ENCODE data around the gene MSH5. TPM values are rescaled to one million over a fixed set of nuclear protein-coding genes. Genes with fewer than 3 reads are reported as not detected.

Gene MSH5
- total RNA-seq, 1 donor from 2014 or later = 7.1 TPM

DNA sequence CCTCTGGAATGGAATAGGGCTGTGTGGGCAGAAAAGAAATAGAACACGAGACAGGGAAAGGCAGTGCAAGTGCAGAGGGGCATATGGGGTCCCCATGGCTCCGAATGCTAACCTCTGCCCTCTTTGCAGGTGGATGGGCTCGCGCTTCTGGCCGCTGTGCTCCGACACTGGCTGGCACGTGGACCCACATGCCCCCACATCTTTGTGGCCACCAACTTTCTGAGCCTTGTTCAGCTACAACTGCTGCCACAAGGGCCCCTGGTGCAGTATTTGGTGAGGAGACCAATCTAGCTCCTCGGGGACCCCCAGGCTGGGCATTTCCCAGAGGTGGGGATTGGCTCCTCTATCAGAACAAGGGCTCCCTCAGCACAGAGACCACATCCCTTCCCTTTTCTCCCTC is 21.5 kb downstream of the MSH5 start:
- no peak for DNase-seq

DNA sequence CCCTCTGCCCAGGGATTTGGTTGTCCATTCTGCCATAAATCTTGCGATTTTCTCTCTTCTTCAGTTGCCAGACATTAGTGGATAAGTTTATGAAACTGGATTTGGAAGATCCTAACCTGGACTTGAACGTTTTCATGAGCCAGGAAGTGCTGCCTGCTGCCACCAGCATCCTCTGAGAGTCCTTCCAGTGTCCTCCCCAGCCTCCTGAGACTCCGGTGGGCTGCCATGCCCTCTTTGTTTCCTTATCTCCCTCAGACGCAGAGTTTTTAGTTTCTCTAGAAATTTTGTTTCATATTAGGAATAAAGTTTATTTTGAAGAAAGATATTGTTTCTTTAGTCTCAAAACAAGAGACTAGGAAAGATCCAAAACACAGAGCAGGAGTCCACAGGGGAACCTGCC is 22.6 kb downstream of the MSH5 start, which contains the start of gene SAPCD1:
Gene SAPCD1, plus strand, starts transcription at position 301 of the 400 bp plus-strand sequence. CDS start 399 bp downstream, outside the sequence.
- no peak for DNase-seq

DNA sequence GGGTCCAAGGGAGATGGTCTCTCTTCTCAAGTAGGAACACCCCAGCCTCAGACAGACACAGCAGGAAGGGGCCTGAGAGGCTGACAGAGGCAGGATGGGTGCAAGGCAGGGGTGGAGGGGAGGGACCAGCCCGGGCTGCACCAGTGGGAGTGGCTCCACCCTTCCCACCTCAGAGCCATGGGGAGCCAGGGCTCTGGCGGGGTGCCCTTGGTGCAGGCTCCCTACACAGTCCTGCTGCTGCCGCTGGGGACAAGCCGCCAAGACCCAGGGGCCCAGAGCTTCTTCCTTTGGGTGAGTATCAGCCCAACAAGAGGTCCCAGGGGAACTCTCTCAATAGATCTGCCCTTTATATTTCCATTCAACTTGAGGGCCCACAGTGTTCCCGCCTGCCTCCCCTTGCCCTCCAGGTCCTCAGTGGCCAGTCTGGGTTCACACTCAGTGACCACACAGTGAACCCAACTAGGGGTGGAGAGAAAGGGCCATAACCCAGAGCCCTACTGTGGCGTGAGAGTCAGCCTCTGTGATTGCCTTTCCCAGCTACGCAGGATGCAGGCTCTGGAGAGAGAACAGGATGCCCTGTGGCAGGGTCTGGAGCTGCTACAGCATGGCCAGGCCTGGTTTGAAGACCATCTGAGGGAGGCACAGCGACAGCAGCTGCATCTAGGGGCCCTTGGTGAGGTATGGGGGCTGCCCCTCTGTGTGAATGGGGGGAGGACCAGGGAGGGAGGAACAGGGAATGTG is 23.2 kb downstream of the MSH5 start:
- no peak for DNase-seq

DNA sequence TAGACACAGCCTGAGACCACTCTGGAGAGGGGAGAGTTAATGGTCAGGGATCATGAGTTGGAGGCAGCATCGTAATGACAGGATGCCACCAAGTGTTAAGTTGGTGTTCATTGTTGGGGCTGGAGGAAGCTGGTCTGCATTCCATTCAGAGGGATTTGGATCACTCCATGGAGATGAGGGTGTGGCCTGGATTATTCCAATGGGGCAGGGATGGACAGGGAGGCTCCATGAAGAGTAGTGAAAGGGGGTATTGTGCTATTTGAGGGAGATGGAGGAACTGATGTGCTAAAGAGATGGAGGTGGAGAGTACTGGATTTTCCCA is 23.8 kb downstream of the MSH5 start:
- DNase-seq = peak; percentile 86

DNA sequence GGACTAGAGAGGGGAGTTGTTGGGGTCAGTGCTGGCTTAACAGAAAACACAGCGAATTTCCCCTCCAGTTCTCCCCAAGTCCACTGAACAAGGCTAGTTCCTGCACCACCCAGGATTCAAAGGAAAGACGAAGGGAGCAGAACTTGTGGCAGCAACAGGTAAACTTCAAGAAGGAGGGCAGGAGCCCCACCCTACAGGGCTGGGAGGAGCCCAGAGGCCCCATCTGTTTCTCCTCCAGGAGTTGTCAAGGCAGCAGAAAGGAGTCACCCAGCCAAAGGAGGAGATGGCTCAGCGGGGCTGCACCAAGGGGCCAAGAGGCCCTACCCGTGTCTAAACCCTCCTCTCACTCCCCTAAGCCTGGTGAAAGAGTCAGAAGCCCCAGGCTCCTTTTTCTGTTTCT is 24.4 kb downstream of the MSH5 start:
- no peak for DNase-seq

DNA sequence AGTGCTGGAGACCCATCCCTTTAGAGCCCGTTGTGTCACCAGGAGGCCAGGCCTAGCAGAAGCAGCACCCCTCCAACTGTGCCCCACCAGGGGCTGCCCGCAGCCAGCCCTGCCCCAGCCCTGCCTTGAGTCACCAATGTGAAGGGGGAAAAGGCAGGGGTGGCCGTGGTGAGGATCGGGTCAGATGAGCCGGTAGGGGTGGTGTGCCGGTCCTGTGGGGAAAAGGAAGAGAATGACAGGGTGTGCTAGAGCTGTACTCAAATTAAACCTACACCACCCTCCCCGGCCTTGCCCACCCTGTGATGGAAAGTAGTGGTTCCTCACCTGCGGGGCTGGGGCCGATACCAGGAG is 25.7 kb downstream of the MSH5 start:
- DNase-seq = no peak

DNA sequence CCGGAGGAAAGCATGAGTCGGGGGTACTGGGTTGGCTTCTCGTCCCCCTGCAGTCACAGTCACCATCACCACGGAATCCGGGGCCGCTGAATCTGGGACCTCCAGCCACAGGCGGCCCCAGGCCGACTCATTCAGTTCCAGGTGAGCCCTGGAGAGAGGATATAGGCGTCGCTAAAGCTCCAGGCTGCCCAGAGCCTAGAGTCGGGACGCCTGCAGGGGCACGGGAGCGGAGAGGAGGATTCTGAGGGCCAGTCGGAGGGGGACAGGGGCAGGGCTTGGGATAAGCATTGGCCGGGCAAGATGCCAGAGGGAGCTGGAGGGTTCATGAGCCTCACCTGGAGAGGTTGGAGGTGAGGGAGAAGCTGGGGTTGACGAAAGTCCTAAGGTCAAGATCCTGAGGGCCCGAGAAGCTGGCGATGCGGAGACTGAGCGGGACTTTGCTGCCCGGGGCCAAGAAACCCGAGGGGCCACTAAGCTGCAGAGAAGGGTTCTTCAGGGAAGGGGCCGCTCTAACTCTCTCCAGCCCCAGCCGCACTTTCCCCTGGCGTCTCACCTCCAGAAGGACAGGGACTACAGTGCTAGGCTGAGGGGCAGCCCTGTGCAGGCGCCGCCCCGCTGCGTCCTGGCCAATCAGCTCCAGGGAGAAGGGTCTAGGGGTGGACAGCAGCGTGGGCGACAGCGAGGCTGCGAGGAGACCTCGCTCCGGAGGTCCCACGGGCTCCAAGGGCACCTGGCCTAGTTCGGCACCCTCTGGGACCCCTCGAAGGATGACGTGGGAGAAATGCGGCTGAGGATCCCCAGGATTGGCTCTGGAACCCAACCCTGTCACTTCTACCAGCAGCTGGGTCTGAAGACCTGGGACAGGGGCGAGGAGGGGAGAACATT is 26.3 kb downstream of the MSH5 start:
- peak; percentile 54 for DNase-seq

DNA sequence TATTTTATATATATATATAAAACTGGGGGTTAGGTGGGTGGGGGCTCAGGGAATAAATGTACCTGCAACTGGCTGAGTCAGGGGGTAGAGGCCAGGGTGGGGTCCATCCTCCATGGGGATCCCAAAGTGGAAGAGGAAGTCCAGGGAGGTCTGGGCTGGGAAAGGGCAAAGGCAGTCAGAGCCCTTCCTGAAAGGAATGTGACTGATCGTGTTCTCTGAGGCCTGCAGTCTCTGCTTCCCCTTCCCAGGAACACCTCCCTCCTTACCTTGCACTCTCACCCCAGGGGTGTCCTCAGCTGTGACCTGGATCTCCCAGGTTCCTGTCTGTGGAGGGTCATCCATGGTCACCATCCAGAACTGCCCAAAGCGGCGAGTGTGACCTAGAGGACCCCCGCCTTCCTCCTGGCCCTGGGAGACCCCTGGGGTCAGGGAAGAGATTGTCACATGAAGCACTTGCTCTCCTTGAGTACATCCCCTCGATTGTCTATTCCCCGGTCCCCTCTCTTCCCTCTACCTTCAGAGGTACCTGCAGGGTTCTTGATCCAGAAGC is 27.4 kb downstream of the MSH5 start:
- DNase-seq = no peak

DNA sequence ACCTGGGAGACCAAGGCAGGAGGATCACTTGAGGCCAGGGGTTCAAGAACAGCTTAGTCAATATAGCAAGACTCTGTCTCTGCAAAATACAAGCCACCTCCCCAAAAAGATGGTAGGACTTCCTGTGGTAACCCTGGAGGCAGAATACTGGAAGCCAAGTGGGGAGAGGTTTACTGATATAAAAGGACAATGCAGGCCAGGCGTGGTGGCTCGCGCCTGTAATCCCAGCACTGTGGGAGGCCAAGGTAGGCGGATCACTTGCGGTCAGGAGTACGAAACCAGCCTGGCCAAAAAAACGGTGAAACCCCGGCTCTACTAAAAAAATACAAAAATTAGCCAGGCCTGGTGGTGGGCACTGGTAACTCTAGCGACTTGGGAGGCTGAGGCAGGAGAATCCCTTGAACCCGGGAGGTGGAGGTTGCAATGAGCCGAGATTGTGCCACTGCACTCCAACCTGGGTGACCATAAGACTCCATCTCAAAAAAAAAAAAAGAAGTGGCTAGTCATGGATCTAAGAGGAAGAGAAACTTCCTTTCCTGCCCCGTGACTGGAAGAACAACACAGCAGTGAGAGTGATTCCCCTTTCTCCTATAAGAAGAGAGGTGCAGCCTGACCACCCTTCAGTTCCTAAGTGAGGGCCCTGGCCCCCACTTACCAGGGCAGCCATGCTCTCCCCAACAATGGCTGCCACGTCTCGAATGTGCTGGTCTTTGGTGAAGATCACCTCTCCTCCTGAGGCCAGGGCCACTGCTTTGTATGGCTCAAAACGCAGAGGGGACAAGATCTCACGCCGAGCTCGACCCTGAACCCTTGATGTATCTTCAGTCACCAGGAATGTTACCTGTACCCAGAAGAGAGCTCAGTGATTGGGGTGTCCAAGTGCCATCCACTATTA is 28.8 kb downstream of the MSH5 start:
- DNase-seq = peak; percentile 41

DNA sequence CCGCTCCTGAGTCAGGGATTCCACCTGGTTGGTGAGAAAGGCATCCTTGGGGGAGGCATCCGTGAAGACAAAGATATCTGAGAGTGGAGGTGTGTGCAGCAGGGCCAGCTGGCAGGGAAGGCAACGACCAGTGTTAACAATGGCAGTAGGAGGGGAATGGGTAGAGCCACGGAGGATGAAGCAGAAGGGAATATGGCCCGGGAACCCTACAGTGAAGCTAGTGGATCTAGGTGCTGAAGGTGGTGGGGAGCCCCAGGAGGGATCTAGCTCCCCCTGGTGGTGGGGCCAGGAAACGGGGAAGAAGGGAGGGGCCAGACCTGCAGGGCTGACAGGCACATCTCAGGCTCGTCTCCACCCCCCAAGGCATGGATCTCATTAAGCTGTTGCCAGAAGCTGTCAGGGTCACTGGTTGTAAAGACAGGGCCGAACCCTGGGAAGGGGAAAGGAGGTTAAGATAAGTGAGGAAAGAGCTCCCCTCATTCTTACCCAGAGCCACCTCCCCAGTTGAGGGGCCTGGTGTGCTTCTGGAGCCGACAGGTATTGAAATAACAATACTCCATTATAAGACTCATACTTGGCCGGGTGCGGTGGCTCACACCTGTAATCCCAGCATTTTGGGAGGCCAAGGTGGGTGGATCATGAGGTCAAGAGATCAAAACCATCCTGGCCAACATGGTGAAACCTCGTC is 30.0 kb downstream of the MSH5 start:
- DNase-seq = peak; percentile 84

DNA sequence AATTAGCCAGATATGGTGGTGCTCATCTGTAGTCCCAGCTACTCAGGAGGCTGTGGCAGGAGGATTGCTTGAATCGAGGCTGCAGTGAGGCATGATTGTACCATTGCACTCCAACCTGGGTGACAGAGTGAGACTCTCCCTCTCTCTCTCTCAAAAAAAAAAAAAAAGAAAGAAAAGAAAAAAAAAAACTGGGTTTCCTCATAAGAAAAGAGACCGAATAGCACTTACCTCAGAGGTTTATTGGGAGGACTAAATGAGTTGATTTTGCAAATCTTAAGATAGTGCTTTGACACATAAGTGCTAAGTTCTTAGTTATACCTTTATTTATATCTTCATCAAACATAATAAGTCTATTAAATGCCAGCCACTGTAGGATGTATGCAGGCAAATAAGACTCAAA is 31.1 kb downstream of the MSH5 start:
- DNase-seq = no peak

DNA sequence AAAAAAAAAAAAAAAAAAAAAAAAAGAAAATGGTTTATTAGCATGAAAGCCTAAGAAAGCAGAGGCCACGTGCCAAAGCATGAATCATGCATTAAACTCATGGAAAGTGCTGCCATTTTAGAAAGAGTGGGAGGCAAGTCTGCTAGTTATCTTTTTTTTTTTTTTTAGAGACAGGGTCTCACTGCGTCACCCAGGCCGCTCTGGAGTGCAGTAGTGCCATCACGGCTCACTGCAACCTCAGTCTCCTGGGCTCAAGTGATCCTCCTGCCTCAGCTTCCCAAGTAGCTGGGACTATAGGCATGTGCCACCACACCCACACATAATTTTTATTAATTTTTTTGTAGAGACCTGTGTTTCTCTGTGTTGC is 32.2 kb downstream of the MSH5 start:
- no peak for DNase-seq

DNA sequence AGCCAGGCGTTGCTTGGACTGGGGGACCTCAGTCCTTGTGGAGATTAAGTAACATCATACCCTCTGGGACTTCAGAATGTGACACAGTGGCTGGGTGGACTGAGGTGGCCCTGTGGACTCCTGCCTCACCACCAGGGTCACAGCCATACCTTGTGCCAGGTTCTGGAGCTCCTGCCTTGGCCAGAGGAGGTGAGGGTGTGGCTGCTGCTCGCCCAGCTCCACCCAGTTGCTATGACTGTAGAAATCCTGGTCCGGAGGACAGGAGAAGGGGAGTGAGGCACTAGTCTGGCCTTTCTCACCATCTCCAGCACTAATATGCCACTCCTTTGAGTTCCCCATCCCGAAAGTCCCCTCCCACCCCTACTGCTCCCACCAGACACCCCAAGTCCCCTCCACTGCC is 35.4 kb downstream of the MSH5 start:
- no peak for DNase-seq

DNA sequence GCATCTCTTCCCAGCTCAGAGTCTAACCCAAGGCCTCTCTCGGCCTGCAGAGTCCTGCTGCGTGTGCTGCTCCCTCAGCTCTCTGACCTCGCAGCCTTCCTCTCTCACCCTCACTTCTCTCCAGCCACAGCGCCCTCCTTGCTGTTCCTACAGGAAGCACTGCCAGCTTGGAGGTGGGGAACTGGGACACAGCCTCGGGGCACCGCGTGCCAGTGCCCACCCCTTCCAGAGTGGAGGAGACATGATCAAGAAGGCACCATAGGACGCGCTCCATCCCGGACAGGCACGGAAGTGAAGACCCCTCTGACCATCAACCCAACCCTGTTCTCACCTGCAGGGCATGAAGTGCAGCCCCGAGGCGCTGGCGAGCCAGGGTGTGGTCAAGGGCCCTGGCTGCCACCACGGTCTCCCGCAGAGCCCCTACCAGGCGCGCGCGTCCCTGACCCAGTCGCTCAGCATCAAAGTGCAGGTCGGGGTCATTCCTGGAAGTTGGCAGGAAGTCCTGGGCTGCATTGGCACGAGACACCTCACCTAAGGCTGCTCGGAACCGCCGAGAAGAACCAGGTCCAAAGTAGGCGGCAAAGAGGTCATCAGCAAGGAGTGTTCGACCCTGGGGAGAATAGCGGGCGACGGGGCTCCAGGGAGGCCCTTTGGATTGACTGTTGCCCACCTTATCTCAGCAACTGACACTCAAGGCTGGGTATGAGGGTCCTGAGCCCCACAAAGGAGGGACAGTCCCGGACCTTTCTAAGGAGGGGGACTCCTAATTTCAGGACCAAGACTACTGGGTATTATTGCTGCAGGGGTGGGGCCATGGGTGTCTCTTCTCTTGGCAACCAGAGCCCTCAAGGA is 36.1 kb downstream of the MSH5 start:
- no peak for DNase-seq

DNA sequence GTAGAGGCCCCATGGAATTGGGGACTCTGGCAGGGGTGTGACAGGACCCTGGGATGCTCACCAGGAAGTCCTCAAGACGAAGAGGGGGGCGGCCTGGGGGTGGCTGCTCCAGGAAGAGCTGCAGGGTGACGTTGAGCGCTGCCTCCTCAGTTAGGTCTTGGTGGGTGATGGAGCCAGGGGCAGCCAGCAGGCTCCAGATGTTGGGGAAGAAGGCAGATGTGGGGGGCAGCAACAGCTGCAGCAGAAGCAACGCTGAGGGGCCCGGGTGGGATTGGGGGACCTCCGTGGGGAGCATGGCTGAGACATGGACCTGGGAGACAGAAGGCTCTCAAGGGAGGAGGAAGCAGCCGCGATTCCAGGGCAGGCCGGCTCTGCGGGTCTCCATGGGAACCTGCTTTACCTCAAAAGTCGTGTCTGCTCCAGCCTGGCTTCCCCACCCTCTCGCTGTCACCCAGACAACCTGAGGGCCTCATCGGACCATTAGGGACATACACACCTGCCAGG is 36.7 kb downstream of the MSH5 start:
- no peak for DNase-seq

DNA sequence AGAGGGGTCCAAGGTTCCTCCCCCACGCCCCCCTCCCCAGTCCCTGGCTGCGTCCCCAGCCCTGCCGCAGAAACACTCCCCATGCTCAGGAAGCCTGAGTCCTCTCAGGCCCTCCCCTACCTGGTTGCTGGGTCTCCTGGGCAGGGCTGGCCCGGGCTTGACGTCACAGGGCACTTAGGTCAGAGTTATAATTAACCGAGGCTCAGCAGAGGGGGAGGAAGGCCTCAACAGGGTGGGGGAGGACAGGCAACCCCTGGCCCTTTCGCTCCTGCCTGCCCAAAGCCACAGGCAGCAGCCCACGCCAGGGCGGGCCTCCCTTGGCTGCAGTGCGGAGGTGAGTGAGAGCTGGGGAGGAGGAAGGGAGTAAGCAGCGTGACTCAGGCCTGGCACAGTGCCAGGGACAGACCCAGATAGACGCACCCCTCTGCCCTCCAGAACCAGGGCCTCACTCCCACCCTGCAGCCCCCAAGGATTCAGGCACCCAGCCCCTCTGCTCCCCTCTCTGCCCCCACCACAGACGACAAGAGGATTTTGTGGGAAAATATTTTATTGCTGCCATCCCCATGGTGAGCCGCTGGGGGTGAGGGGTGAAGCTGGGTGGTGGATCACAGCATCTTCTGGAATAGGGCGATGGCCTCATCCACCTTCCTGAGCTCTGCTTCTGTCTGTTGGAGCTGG is 37.3 kb downstream of the MSH5 start, which contains the start of gene VWA7:
Gene VWA7, minus strand, starts transcription at position 340 of the 678 bp plus-strand sequence. CDS start 549 bp downstream, outside the sequence.
- peak; percentile 65 for DNase-seq

DNA sequence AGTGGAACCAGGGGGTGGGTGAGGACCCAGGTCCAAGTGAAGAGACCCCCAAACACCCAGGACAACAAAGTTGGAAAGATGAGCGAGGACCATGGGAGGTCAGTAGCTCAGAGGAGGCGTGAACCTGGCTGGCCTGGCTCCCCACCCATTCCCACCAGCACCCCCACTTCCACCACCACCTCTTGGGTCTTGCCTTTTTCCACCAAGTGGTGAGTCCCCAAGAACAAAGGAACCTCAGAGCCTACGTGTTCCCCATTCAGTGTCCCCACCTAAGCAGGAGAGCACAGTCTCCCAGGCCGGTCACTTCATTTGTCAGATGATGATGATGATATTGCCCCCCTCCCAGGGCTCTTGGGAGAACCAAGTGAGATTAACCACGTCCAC is 37.9 kb downstream of the MSH5 start:
- no peak for DNase-seq

DNA sequence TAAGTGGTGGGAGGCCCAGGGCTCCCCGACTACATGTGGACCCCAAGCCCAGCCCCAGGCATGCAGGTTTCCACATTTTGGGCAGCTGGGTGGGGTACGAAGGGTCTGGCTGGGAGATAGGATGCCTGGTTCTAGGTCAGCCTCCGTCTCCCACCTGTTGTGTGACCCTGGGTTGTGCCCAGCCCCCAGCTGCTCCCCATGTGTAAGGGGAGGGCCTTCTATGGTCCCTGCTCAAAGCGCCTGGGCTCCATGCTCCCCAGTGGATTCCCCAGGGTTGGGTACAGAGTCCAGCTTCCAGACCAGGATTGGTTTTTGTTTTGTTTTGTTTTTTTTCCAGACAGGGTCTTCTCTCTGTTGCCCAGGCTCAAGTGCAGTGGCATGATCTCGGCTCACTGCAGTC is 38.4 kb downstream of the MSH5 start:
- no peak for DNase-seq

DNA sequence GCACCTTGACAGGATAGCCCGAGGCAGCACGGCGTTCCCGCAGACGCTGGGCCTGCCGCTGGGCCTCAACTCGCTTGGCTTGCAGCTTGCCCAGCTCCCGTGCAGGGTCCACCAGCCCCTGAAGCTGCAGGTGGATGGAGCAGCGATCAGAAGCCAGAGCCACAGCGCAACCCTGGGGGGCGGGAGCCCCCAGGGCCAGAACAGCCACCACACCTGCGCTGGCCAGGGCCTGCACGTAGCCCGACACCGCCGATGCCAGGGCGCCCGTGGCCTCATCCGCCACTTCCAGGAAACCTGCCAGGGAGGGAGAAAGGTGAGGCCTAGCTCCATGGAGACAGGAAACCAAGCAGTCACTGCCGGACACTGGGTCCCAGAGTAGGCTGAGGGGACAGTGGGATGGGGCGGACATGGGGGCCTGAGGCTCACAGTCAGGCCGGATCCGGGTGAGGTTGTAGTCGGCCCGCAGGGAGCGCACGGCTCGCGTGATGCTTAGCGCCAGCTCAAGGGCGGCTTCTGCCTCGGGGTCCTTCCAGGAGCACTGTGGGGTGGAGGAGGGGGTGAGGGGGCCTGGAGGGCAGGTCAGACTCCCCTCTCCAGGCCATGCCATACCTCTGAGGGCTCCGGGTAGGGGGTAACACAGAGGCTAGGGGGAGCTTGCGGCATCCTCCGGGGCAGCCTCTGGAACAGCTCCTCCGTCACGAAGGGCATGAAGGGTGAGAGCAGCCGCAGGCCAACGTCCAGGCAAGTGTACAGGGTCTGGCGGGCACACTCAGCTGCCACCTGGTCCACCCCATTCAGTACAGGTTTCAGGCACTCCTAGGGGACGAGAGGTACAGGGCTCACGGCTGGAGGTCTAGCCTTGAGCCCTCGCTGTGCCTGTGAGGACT is 39.4 kb downstream of the MSH5 start:
- DNase-seq = no peak

Measured in dermis blood vessel endothelial cell (primary cell).